HepG2 (cell line): ENCODE results near the gene CDKN1C. TPM values are rescaled to one million over a fixed set of nuclear protein-coding genes. Genes with fewer than 3 reads are reported as not detected.

Experiments used
- ATF7 ChIP-seq, 2 experiments: fragments of 450-650 bp in 1 of 2; sonication (generic) in 1 of 2; formaldehyde crosslinking in 1 of 2; IDR thresholded peaks; 2 replicates each; pipeline versions ENCODE4 v1.4.0 to v1.6.1; 2016 to 2020; ENCODE audit warnings: antibody characterized with exemption in 1 of 2, mild to moderate bottlenecking in 1 of 2, missing genetic modification reagents in 1 of 2
- EED ChIP-seq: sonication (generic); formaldehyde crosslinking; IDR thresholded peaks from 2 replicates; pipeline ENCODE4 v1.5.0; 2020; ENCODE audit warnings: mild to moderate bottlenecking, missing genetic modification reagents
- GFI1 ChIP-seq: sonication (generic); formaldehyde crosslinking; IDR thresholded peaks from 2 replicates; pipeline ENCODE4 v1.5.0; 2020; ENCODE audit warnings: missing genetic modification reagents, mild to moderate bottlenecking, borderline replicate concordance
- HNF4G ChIP-seq, 2 experiments: sonication (generic) in 1 of 2; formaldehyde crosslinking in 1 of 2; IDR thresholded peaks; 2 replicates each; pipeline versions ENCODE4 v1.4.0 to v1.6.1; 2011 to 2020; ENCODE audit warnings: borderline replicate concordance in 2 of 2, low read depth in 2 of 2, mild to moderate bottlenecking in 2 of 2, low read length in 1 of 2, missing genetic modification reagents in 1 of 2, moderate library complexity in 1 of 2
- MBD4 ChIP-seq: IDR thresholded peaks from 2 replicates; pipeline ENCODE4 v1.6.1; 2012; ENCODE audit warnings: low read length, inconsistent platforms, borderline replicate concordance
- MLLT10 ChIP-seq: sonication (generic); formaldehyde crosslinking; IDR thresholded peaks from 2 replicates; pipeline ENCODE4 v1.4.0; 2020; ENCODE audit warnings: missing genetic modification reagents
- SMAD1 ChIP-seq: sonication (generic); formaldehyde crosslinking; IDR thresholded peaks from 2 replicates; pipeline ENCODE4 v1.4.0; 2020; ENCODE audit warnings: missing genetic modification reagents, low read depth, mild to moderate bottlenecking, borderline replicate concordance
- TMF1 ChIP-seq: sonication (generic); formaldehyde crosslinking; IDR thresholded peaks from 2 replicates; pipeline ENCODE4 v1.8.1; 2022; ENCODE audit warnings: low read depth, missing genetic modification reagents
- ZNF101 ChIP-seq: sonication (generic); formaldehyde crosslinking; IDR thresholded peaks from 2 replicates; pipeline ENCODE4 v1.4.0; 2020; ENCODE audit warnings: mild to moderate bottlenecking, low read depth, missing genetic modification reagents, borderline replicate concordance
- ZNF121 ChIP-seq: sonication (generic); formaldehyde crosslinking; IDR thresholded peaks from 2 replicates; pipeline ENCODE4 v1.5.0; 2020; ENCODE audit warnings: mild to moderate bottlenecking, missing genetic modification reagents
- polyA plus RNA-seq, 8 experiments: library from polyadenylated mRNA; depleted of rRNA in 3 of 8; stranded (reverse) in 7 of 8; unstranded in 1 of 8; fragments of >200 nt; fragmentation: Illumina TruSeq in 4 of 8; extraction: Trizol in 4 of 8; gene quantifications; 2 replicates each; pipeline versions ENCODE4 v1.2.1 to v1.2.3, GENCODE V29; 2011 to 2016; ENCODE audit warnings: low read depth in 4 of 8, missing spikeins in 1 of 8, mixed read lengths in 1 of 8; ENCODE audit not compliant: insufficient read depth in 1 of 8
- total RNA-seq, 5 experiments: library from RNA; depleted of rRNA; stranded (reverse); fragments of >200 nt; fragmentation: Illumina TruSeq; extraction: Trizol; gene quantifications; 2 replicates each; pipeline ENCODE4 v1.2.3, GENCODE V29; 2016; ENCODE audit warnings: low read depth in 1 of 5
- TF ChIP-seq, protein P1 (sequence below): sonication (generic); formaldehyde crosslinking; IDR thresholded peaks from 2 replicates; pipeline ENCODE4; 2020; ENCODE audit warnings: missing genetic modification reagents, mild to moderate bottlenecking, borderline replicate concordance
- TF ChIP-seq, protein P2 (sequence below): sonication (generic); formaldehyde crosslinking; conservative IDR thresholded peaks from 2 replicates; pipeline ENCODE4 v1.5.0; 2020; ENCODE audit warnings: missing genetic modification reagents
- TF ChIP-seq, protein P3 (sequence below): IDR thresholded peaks from 2 replicates; pipeline ENCODE4 v1.6.1; 2016
- TF ChIP-seq, protein P4 (sequence below): sonication (generic); formaldehyde crosslinking; IDR thresholded peaks from 2 replicates; pipeline ENCODE4 v1.9.0; 2022; ENCODE audit warnings: low read depth, missing genetic modification reagents
- TF ChIP-seq, protein P5 (sequence below): sonication (generic); formaldehyde crosslinking; conservative IDR thresholded peaks from 2 replicates; pipeline ENCODE4 v1.4.0; 2020; ENCODE audit warnings: mild to moderate bottlenecking, missing genetic modification reagents, moderate library complexity

The CDKN1C gene
- total and polyA plus RNA-seq, 2 of the 13 experiments (the other 11 are each of a cell fraction or from before 2014, with no cell fraction given), result not detected

DNA sequence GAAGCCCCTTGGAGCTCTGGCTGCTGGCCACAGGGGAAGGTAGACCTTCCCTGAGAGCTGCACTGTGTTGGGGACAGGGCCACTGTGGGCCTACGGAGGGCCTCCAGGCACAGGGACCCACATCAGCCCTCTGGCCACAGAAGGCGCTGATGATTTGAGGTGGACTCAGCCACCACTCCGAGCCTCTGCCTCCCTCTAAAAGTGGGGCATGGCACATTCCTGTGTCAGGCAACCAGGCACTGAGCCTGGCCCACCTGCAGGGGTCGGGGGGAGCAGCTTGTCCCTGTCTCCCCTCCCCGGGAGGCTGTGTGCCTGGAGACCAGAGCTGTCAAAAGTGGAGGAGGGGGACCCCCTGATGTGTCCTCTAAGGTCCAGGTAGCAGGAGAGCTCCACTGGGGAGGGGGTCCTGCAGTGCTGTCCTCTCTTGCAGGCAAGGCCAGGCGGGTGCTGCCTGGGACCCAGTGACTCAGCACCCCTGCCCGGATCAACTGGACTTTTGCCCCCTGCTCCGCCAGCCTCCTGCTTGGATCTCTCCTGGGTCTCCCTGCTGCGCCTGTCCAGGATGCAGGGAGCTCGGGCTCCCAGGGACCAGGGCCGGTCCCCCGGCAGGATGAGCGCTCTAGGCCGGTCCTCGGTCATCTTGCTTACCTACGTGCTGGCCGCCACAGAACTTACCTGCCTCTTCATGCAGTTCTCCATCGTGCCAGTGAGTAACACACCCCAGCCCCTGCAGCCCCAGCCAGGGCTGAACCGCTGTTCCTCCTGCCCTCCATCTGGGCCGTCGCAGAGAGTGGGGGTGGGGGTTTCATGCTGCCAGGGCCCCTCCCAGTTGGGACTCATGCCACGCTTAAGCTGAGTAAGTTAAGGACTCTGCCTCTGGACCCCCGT lies 17.5 kb upstream of the CDKN1C start (continued):
- TF ChIP-seq, protein P1, sequence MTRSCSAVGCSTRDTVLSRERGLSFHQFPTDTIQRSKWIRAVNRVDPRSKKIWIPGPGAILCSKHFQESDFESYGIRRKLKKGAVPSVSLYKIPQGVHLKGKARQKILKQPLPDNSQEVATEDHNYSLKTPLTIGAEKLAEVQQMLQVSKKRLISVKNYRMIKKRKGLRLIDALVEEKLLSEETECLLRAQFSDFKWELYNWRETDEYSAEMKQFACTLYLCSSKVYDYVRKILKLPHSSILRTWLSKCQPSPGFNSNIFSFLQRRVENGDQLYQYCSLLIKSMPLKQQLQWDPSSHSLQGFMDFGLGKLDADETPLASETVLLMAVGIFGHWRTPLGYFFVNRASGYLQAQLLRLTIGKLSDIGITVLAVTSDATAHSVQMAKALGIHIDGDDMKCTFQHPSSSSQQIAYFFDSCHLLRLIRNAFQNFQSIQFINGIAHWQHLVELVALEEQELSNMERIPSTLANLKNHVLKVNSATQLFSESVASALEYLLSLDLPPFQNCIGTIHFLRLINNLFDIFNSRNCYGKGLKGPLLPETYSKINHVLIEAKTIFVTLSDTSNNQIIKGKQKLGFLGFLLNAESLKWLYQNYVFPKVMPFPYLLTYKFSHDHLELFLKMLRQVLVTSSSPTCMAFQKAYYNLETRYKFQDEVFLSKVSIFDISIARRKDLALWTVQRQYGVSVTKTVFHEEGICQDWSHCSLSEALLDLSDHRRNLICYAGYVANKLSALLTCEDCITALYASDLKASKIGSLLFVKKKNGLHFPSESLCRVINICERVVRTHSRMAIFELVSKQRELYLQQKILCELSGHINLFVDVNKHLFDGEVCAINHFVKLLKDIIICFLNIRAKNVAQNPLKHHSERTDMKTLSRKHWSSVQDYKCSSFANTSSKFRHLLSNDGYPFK (CRISPR knock-in tag), result no peak
- TF ChIP-seq ZNF121 (CRISPR knock-in tag) (peak; percentile 96), SMAD1 (CRISPR knock-in tag) (no peak), ATF7 (IDR thresholded peaks at IDR 0.05) (no peak), ATF7 (CRISPR knock-in tag; IDR thresholded peaks at IDR 0.05) (no peak), TMF1 (CRISPR knock-in tag) (no peak), ZNF101 (no peak), GFI1 (no peak), HNF4G (IDR thresholded peaks at IDR 0.05; ENCODE audit: borderline replicate concordance, low read depth, low read length) (peak; percentile 66; the same call in 1 of the 2 replicates), HNF4G (CRISPR knock-in tag; IDR thresholded peaks at IDR 0.05; ENCODE audit: borderline replicate concordance, low read depth) (peak; percentile 68; the same call in 1 of the 2 replicates), MBD4 (no peak), MLLT10 (CRISPR knock-in tag) (no peak), EED (CRISPR knock-in tag) (no peak)
- TF ChIP-seq, protein P2, sequence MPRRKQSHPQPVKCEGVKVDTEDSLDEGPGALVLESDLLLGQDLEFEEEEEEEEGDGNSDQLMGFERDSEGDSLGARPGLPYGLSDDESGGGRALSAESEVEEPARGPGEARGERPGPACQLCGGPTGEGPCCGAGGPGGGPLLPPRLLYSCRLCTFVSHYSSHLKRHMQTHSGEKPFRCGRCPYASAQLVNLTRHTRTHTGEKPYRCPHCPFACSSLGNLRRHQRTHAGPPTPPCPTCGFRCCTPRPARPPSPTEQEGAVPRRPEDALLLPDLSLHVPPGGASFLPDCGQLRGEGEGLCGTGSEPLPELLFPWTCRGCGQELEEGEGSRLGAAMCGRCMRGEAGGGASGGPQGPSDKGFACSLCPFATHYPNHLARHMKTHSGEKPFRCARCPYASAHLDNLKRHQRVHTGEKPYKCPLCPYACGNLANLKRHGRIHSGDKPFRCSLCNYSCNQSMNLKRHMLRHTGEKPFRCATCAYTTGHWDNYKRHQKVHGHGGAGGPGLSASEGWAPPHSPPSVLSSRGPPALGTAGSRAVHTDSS (CRISPR knock-in tag), result no peak
- TF ChIP-seq, protein P3, sequence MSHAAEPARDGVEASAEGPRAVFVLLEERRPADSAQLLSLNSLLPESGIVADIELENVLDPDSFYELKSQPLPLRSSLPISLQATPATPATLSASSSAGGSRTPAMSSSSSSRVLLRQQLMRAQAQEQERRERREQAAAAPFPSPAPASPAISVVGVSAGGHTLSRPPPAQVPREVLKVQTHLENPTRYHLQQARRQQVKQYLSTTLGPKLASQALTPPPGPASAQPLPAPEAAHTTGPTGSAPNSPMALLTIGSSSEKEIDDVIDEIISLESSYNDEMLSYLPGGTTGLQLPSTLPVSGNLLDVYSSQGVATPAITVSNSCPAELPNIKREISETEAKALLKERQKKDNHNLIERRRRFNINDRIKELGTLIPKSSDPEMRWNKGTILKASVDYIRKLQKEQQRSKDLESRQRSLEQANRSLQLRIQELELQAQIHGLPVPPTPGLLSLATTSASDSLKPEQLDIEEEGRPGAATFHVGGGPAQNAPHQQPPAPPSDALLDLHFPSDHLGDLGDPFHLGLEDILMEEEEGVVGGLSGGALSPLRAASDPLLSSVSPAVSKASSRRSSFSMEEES (CRISPR knock-in tag), result no peak
- TF ChIP-seq, protein P4, sequence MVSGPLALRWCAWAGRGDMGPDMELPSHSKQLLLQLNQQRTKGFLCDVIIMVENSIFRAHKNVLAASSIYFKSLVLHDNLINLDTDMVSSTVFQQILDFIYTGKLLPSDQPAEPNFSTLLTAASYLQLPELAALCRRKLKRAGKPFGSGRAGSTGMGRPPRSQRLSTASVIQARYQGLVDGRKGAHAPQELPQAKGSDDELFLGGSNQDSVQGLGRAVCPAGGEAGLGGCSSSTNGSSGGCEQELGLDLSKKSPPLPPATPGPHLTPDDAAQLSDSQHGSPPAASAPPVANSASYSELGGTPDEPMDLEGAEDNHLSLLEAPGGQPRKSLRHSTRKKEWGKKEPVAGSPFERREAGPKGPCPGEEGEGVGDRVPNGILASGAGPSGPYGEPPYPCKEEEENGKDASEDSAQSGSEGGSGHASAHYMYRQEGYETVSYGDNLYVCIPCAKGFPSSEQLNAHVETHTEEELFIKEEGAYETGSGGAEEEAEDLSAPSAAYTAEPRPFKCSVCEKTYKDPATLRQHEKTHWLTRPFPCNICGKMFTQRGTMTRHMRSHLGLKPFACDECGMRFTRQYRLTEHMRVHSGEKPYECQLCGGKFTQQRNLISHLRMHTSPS (CRISPR knock-in tag), result peak; percentile 10; the same call in 1 of the 2 replicates
- TF ChIP-seq, protein P5, sequence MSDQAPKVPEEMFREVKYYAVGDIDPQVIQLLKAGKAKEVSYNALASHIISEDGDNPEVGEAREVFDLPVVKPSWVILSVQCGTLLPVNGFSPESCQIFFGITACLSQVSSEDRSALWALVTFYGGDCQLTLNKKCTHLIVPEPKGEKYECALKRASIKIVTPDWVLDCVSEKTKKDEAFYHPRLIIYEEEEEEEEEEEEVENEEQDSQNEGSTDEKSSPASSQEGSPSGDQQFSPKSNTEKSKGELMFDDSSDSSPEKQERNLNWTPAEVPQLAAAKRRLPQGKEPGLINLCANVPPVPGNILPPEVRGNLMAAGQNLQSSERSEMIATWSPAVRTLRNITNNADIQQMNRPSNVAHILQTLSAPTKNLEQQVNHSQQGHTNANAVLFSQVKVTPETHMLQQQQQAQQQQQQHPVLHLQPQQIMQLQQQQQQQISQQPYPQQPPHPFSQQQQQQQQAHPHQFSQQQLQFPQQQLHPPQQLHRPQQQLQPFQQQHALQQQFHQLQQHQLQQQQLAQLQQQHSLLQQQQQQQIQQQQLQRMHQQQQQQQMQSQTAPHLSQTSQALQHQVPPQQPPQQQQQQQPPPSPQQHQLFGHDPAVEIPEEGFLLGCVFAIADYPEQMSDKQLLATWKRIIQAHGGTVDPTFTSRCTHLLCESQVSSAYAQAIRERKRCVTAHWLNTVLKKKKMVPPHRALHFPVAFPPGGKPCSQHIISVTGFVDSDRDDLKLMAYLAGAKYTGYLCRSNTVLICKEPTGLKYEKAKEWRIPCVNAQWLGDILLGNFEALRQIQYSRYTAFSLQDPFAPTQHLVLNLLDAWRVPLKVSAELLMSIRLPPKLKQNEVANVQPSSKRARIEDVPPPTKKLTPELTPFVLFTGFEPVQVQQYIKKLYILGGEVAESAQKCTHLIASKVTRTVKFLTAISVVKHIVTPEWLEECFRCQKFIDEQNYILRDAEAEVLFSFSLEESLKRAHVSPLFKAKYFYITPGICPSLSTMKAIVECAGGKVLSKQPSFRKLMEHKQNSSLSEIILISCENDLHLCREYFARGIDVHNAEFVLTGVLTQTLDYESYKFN (CRISPR knock-in tag), result peak; percentile 57; the same call in 1 of the 2 replicates
